WTC11 (cell line): ENCODE data around the gene COL4A2.

Source experiments
- CBFB ChIP-seq: sonication (generic); formaldehyde crosslinking; IDR thresholded peaks from 2 replicates; pipeline ENCODE4 v1.8.1; 2022; ENCODE audit warnings: mild to moderate bottlenecking, low read depth, missing genetic modification reagents
- CTCF ChIP-seq: fragments of 200-600 bp; IDR thresholded peaks from 2 replicates; pipeline ENCODE4 v1.8.0; 2022; ENCODE audit warnings: antibody characterized with exemption
- ELF4 ChIP-seq: sonication (generic); formaldehyde crosslinking; IDR thresholded peaks from 2 replicates; pipeline ENCODE4 v1.8.1; 2022; ENCODE audit warnings: low read depth, mild to moderate bottlenecking, moderate library complexity, missing genetic modification reagents
- HMGXB4 ChIP-seq: sonication (generic); formaldehyde crosslinking; IDR thresholded peaks from 2 replicates; pipeline ENCODE4 v1.8.1; 2023; ENCODE audit warnings: mild to moderate bottlenecking, moderate library complexity, missing genetic modification reagents
- NR2C2 ChIP-seq: sonication (generic); formaldehyde crosslinking; IDR thresholded peaks from 2 replicates; pipeline ENCODE4 v1.8.0; 2022; ENCODE audit warnings: mild to moderate bottlenecking, missing genetic modification reagents
- NR3C1 ChIP-seq: sonication (generic); formaldehyde crosslinking; conservative IDR thresholded peaks from 2 replicates; pipeline ENCODE4 v1.8.1; 2023; ENCODE audit warnings: low read depth, mild to moderate bottlenecking, missing genetic modification reagents
- STAT6 ChIP-seq: sonication (generic); formaldehyde crosslinking; conservative IDR thresholded peaks from 2 replicates; pipeline ENCODE4 v1.8.1; 2023; ENCODE audit warnings: mild to moderate bottlenecking, low read depth, missing genetic modification reagents, moderate library complexity
- TEAD4 ChIP-seq: sonication (generic); formaldehyde crosslinking; IDR thresholded peaks from 2 replicates; pipeline ENCODE4 v1.8.0; 2022; ENCODE audit warnings: mild to moderate bottlenecking, missing genetic modification reagents
- ZNF121 ChIP-seq: sonication (generic); formaldehyde crosslinking; IDR thresholded peaks from 2 replicates; pipeline ENCODE4 v1.8.0; 2023; ENCODE audit warnings: missing genetic modification reagents
- TF ChIP-seq, protein P1 (sequence below): sonication (generic); formaldehyde crosslinking; IDR thresholded peaks from 2 replicates; pipeline ENCODE4 v1.8.1; 2023; ENCODE audit warnings: mild to moderate bottlenecking, missing genetic modification reagents, moderate library complexity
- TF ChIP-seq, protein P2 (sequence below): sonication (generic); formaldehyde crosslinking; conservative IDR thresholded peaks from 2 replicates; pipeline ENCODE4 v1.8.1; 2022; ENCODE audit warnings: mild to moderate bottlenecking, missing genetic modification reagents

- TF ChIP-seq CTCF, result no peak
- no peak for TF ChIP-seq CBFB (CRISPR knock-in tag)
- TF ChIP-seq ZNF121, result no peak
- no peak for TF ChIP-seq NR3C1 (CRISPR knock-in tag)
- no peak for TF ChIP-seq STAT6 (CRISPR knock-in tag)
- TF ChIP-seq, protein P1, sequence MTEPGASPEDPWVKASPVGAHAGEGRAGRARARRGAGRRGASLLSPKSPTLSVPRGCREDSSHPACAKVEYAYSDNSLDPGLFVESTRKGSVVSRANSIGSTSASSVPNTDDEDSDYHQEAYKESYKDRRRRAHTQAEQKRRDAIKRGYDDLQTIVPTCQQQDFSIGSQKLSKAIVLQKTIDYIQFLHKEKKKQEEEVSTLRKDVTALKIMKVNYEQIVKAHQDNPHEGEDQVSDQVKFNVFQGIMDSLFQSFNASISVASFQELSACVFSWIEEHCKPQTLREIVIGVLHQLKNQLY, result no peak
- no peak for TF ChIP-seq NR2C2 (CRISPR knock-in tag)
- no peak for TF ChIP-seq TEAD4 (CRISPR knock-in tag)
- TF ChIP-seq HMGXB4 (CRISPR knock-in tag), result no peak
- no peak for TF ChIP-seq ELF4 (CRISPR knock-in tag)
- TF ChIP-seq, protein P2, sequence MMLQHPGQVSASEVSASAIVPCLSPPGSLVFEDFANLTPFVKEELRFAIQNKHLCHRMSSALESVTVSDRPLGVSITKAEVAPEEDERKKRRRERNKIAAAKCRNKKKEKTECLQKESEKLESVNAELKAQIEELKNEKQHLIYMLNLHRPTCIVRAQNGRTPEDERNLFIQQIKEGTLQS (CRISPR knock-in tag), result no peak
These were observed 112.3 kb downstream of the COL4A2 start for GRCh38 chr13:110419381-110419791.
